ENCODE results near the gene ARHGAP31.

GRCh38 chr3:119364401-119364800 is 70.2 kb downstream of the ARHGAP31 start:
- TF ChIP-seq POLR2A (IDR thresholded peaks at IDR 0.05) = no peak
- TF ChIP-seq, protein P1, sequence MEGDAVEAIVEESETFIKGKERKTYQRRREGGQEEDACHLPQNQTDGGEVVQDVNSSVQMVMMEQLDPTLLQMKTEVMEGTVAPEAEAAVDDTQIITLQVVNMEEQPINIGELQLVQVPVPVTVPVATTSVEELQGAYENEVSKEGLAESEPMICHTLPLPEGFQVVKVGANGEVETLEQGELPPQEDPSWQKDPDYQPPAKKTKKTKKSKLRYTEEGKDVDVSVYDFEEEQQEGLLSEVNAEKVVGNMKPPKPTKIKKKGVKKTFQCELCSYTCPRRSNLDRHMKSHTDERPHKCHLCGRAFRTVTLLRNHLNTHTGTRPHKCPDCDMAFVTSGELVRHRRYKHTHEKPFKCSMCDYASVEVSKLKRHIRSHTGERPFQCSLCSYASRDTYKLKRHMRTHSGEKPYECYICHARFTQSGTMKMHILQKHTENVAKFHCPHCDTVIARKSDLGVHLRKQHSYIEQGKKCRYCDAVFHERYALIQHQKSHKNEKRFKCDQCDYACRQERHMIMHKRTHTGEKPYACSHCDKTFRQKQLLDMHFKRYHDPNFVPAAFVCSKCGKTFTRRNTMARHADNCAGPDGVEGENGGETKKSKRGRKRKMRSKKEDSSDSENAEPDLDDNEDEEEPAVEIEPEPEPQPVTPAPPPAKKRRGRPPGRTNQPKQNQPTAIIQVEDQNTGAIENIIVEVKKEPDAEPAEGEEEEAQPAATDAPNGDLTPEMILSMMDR (IDR thresholded peaks at IDR 0.05) = no peak
